Measurements from ENCODE around the gene STN1. TPM values are rescaled to one million over a fixed set of nuclear protein-coding genes. Genes with fewer than 3 reads are reported as not detected.

STN1 gene
- total and polyA plus RNA-seq, 10 of the 15 experiments (the other 5 are each of a cell fraction or from before 2014, with no cell fraction given), result 22.2 to 31.8 (median 28.5) TPM

DNA sequence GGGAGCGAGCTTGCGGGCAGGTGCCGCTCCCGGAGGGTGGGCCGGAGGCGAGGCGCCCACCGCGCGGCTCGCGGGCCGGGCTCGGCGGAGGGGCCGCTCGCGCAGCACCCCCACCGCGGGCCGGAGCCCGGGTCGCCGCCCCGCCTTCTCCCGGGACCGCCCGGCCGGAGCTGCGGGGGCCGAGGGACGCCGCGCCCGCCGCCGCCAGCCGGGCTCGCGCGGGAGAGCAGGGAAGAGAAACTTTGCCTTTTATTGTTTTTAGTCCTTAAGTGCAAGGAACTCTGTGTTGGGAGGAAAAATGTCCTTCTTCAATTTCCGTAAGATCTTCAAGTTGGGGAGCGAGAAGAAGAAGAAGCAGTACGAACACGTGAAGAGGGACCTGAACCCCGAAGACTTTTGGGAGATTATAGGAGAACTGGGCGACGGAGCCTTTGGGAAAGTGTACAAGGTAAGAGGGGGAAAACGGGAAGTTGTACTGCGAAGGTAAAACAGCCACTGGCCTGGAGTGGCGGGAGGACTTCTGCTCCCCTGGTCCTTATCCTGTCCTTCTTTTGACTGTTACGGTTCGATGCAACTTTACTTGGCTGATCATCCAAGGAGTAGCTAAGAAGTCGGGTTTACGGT lies 49.6 kb upstream of the STN1 start (continued):
- TF ChIP-seq, protein P1, sequence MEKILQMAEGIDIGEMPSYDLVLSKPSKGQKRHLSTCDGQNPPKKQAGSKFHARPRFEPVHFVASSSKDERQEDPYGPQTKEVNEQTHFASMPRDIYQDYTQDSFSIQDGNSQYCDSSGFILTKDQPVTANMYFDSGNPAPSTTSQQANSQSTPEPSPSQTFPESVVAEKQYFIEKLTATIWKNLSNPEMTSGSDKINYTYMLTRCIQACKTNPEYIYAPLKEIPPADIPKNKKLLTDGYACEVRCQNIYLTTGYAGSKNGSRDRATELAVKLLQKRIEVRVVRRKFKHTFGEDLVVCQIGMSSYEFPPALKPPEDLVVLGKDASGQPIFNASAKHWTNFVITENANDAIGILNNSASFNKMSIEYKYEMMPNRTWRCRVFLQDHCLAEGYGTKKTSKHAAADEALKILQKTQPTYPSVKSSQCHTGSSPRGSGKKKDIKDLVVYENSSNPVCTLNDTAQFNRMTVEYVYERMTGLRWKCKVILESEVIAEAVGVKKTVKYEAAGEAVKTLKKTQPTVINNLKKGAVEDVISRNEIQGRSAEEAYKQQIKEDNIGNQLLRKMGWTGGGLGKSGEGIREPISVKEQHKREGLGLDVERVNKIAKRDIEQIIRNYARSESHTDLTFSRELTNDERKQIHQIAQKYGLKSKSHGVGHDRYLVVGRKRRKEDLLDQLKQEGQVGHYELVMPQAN (conservative IDR thresholded peaks at IDR 0.05), result 0 out of 2 replicates have a peak, but pooled peaks have one; percentile 2
- peak; percentile 86 for TF ChIP-seq IKZF1 (conservative IDR thresholded peaks at IDR 0.05)
- TF ChIP-seq, protein P2, sequence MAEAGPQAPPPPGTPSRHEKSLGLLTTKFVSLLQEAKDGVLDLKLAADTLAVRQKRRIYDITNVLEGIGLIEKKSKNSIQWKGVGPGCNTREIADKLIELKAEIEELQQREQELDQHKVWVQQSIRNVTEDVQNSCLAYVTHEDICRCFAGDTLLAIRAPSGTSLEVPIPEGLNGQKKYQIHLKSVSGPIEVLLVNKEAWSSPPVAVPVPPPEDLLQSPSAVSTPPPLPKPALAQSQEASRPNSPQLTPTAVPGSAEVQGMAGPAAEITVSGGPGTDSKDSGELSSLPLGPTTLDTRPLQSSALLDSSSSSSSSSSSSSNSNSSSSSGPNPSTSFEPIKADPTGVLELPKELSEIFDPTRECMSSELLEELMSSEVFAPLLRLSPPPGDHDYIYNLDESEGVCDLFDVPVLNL (IDR thresholded peaks at IDR 0.05; ENCODE audit: low read depth, low read length), result no peak

DNA sequence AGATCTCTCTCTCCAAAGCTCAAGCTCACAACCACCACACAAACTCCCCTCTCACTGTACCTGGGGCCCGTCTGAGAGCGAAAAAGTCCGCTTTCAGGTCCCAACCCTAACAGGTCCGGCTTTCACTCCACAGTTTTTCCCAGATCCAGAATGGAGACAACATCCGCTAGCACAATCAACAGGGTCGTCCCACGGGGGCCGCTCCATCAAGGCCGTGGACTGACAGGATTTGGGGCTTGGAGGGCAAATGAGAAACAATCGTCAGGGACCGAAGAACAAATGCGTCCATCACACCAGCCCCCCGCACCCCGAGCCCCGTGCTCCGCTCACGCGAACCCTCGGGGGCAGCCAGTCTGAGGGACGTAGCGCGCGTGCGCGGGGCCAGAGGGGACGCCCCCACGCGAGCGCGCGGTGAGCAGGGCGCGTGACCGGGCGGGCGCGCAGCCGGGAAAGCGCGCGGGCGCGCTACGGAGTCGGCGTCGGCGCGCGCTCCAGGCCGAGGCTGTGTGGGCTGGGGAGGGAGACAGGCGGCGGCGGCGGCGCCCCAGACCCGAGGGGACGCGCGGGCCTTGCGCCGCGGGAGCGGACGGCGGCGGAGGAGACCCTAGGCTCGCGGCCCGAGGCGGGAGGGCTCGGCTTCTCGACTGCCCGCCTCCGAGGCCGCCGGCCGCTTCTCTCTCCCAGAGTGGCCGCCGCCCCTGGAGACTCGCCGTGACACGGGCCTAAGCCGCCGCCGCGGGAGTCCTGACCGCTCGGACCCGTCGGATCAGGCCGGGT lies 48.9 kb upstream of the STN1 start, which contains the start of gene SLK:
Gene SLK, plus strand, starts transcription at position 470 of the 777 bp plus-strand sequence. CDS start 606 bp downstream, outside the sequence.
- peak; percentile 13 for FAIRE-seq
- ChIA-PET POLR2A (interaction anchor here (0.6 to 1.9 kb wide), 6 partner anchors 16 to 154 kb away, joined by 3 to 6 read pairs (median 4); partner anchors contain the start of gene STN1), RAD21 (ENCODE audit: unreplicated experiment) (interaction anchor here (0.5 to 0.8 kb wide), 2 partner anchors 23 to 59 kb away, joined by 3 to 4 read pairs; no protein-coding TSS in a partner anchor), CTCF (interaction anchor here (0.9 kb wide), 1 partner anchor 157 kb away, joined by 3 read pairs; no protein-coding TSS in a partner anchor), SMC1A (ENCODE audit: uncharacterized antibody, unreplicated experiment) (interaction anchor here (1.0 to 1.8 kb wide), 4 partner anchors 46 to 156 kb away, joined by 3 to 5 read pairs (median 4); no protein-coding TSS in a partner anchor)
- peak within 1 kb of the TSS; percentile 92 for H2AFZ ChIP-seq (ENCODE audit: control insufficient read depth, low read depth, low read length)
- ATAC-seq, result peak; percentile 75
- intact Hi-C loops (cut with micrococcal nuclease; ENCODE audit: unreplicated experiment), result loop anchor here (1.0 to 5.0 kb wide), 2 partner anchors 50 to 154 kb away; partner anchors contain the start of gene STN1
- peaks cover 41% of the 10 kb centered on the region for H3K79me2 ChIP-seq (ENCODE audit: control insufficient read depth, insufficient read depth, low read length)
- no peaks in the 10 kb centered on the region for H3K9me3 ChIP-seq (replicated peaks; ENCODE audit: control insufficient read depth, insufficient read depth, low read length)
- no peaks in the 10 kb centered on the region for H3K36me3 ChIP-seq (ENCODE audit: control insufficient read depth in 2 of 2, insufficient read depth in 2 of 2, low read length in 1 of 2)
- no TSS peak for BruUV-seq (replicated peaks)
- under 1% methylated on average over 49 of the region's 92 CpGs for WGBS (ENCODE audit: insufficient coverage, insufficient replicate concordance, low lambda C conversion rate, missing lambda C conversion rate)
- peak within 1 kb of the TSS; percentile 71 for H3K9ac ChIP-seq (ENCODE audit: control insufficient read depth, insufficient read depth, low read length)
- H4K20me1 ChIP-seq (ENCODE audit: control insufficient read depth, insufficient read depth), result no peaks in the 10 kb centered on the region
- no peaks in the 10 kb centered on the region; the same call in 1 of the 2 replicates for H3K4me1 ChIP-seq (ENCODE audit: control insufficient read depth, insufficient read depth, low read length)
- H3K27me3 ChIP-seq (replicated peaks in 1 of 2; ENCODE audit: control insufficient read depth in 2 of 2, insufficient read depth in 2 of 2, low read length in 1 of 2), result no peaks in the 10 kb centered on the region
- peak within 1 kb of the TSS; percentile 87 for H3K4me3 ChIP-seq
- H3K4me2 ChIP-seq (ENCODE audit: control insufficient read depth, insufficient read depth), result peak within 1 kb of the TSS; percentile 93
- in situ Hi-C loops (cut with MboI), result loop anchor here (5.0 kb wide), 1 partner anchor 155 kb away; the partner anchor contains the start of gene SFR1
- no peak for DNase-seq (ENCODE audit: low read depth, low spot score)
- peak within 1 kb of the TSS; percentile 77 for H3K27ac ChIP-seq (ENCODE audit: control insufficient read depth, insufficient read depth)
- TF ChIP-seq, protein P3, sequence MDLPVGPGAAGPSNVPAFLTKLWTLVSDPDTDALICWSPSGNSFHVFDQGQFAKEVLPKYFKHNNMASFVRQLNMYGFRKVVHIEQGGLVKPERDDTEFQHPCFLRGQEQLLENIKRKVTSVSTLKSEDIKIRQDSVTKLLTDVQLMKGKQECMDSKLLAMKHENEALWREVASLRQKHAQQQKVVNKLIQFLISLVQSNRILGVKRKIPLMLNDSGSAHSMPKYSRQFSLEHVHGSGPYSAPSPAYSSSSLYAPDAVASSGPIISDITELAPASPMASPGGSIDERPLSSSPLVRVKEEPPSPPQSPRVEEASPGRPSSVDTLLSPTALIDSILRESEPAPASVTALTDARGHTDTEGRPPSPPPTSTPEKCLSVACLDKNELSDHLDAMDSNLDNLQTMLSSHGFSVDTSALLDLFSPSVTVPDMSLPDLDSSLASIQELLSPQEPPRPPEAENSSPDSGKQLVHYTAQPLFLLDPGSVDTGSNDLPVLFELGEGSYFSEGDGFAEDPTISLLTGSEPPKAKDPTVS (IDR thresholded peaks at IDR 0.05; ENCODE audit: low read depth, low read length), result no peak
- TF ChIP-seq RAD51 (IDR thresholded peaks at IDR 0.05) (0 out of 2 replicates have a peak, but pooled peaks have one; percentile 12), NR2C1 (IDR thresholded peaks at IDR 0.05) (no peak), ZNF24 (IDR thresholded peaks at IDR 0.05) (0 out of 2 replicates have a peak, but pooled peaks have one; percentile 23), KAT2A (conservative IDR thresholded peaks at IDR 0.05; ENCODE audit: control insufficient read depth, low read depth, low read length) (no peak), EGR1 (IDR thresholded peaks at IDR 0.05; ENCODE audit: borderline replicate concordance in 1 of 2, low read depth in 2 of 2, low read length in 2 of 2) (peak in 1 of 2 experiments; percentile 64; a peak in 1 of 3 replicates), RB1 (IDR thresholded peaks at IDR 0.05; ENCODE audit: borderline replicate concordance) (peak; percentile 88; the same call in 1 of the 2 replicates)
- TF ChIP-seq, protein P4, sequence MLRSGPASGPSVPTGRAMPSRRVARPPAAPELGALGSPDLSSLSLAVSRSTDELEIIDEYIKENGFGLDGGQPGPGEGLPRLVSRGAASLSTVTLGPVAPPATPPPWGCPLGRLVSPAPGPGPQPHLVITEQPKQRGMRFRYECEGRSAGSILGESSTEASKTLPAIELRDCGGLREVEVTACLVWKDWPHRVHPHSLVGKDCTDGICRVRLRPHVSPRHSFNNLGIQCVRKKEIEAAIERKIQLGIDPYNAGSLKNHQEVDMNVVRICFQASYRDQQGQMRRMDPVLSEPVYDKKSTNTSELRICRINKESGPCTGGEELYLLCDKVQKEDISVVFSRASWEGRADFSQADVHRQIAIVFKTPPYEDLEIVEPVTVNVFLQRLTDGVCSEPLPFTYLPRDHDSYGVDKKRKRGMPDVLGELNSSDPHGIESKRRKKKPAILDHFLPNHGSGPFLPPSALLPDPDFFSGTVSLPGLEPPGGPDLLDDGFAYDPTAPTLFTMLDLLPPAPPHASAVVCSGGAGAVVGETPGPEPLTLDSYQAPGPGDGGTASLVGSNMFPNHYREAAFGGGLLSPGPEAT (IDR thresholded peaks at IDR 0.05; ENCODE audit: low read depth), result peak; percentile 59; the same call in 1 of the 2 replicates

Data from GM12878 (cell line).